GM19239 (cell line): Measurements from ENCODE around the gene SLC7A5.
"Not testable (repeated sequence)": the region's sequence is repeated elsewhere in the genome, so short reads cannot be mapped to it uniquely, and the experiment has no call there.

Source experiments
- DNase-seq: peaks from one replicate; pipeline ENCODE4 v3.0.0; 2011; ENCODE audit warnings: low spot score; ENCODE audit not compliant: insufficient read length
- FAIRE-seq: peaks from 2 replicates; lab custom pipeline; 2011; peaks lifted over from hg19 to GRCh38; lab: Jason Lieb, UNC

Gene SLC7A5

GRCh38 chr16:87891764-87892163, 22.5 kb upstream of the SLC7A5 start:
- no peak for DNase-seq

GRCh38 chr16:87889762-87890161, 20.5 kb upstream of the SLC7A5 start:
- FAIRE-seq = not testable (repeated sequence)

More at GRCh38 chr16:87891764-87892163, 22.5 kb upstream of the SLC7A5 start:
- FAIRE-seq = no peak

GRCh38 chr16:87888346-87888745, 19.0 kb upstream of the SLC7A5 start:
- not testable (repeated sequence) for DNase-seq, FAIRE-seq

More at GRCh38 chr16:87889762-87890161, 20.5 kb upstream of the SLC7A5 start:
- not testable (repeated sequence) for DNase-seq

GRCh38 chr16:87887931-87888330, 18.6 kb upstream of the SLC7A5 start:
- FAIRE-seq, DNase-seq: not testable (repeated sequence)

- not testable (repeated sequence) for FAIRE-seq, DNase-seq
Observed at GRCh38 chr16:87885371-87885967, 16.2 kb upstream of the SLC7A5 start.

- DNase-seq (no peak), FAIRE-seq (no peak)
Observed at GRCh38 chr16:87882436-87883019, 13.2 kb upstream of the SLC7A5 start.

GRCh38 chr16:87881324-87882200, 12.3 kb upstream of the SLC7A5 start:
- DNase-seq (no peak), FAIRE-seq (no peak)

- FAIRE-seq = no peak
Observed at GRCh38 chr16:87880117-87880696, 10.9 kb upstream of the SLC7A5 start.

GRCh38 chr16:87879411-87880013, 10.2 kb upstream of the SLC7A5 start:
- FAIRE-seq, DNase-seq: not testable (repeated sequence)

More at GRCh38 chr16:87880117-87880696, 10.9 kb upstream of the SLC7A5 start:
- no peak for DNase-seq

- DNase-seq = no peak
- no peak for FAIRE-seq
Observed at GRCh38 chr16:87878704-87879103, 9.4 kb upstream of the SLC7A5 start.

- FAIRE-seq (no peak), DNase-seq (no peak)
Observed at GRCh38 chr16:87877942-87878507, 8.7 kb upstream of the SLC7A5 start.

- no peak for DNase-seq
- FAIRE-seq = no peak
Observed at GRCh38 chr16:87874639-87875427, 5.5 kb upstream of the SLC7A5 start.

- not testable (repeated sequence) for DNase-seq, FAIRE-seq
Observed at GRCh38 chr16:87870418-87871291, 1.3 kb upstream of the SLC7A5 start.

- DNase-seq, FAIRE-seq: not testable (repeated sequence)
Observed at GRCh38 chr16:87869879-87870417, 641 bp upstream of the SLC7A5 start.

GRCh38 chr16:87868254-87869029, 865 bp downstream of the SLC7A5 start:
- FAIRE-seq, DNase-seq: not testable (repeated sequence)

- not testable (repeated sequence) for DNase-seq, FAIRE-seq
Observed at GRCh38 chr16:87865902-87866555, 3.3 kb downstream of the SLC7A5 start.
